22Rv1 (cell line): ENCODE data around the gene ZSCAN18.

ENCODE experiments used
- CTCF ChIP-seq: fragments of 450-650 bp; IDR thresholded peaks from 2 replicates; pipeline ENCODE4 v1.5.1; 2017; ENCODE audit warnings: mild to moderate bottlenecking
- ZFX ChIP-seq: fragments of 450-650 bp; IDR thresholded peaks from 2 replicates; pipeline ENCODE4 v1.6.1; 2017; ENCODE audit warnings: antibody characterized with exemption, borderline replicate concordance

DNA sequence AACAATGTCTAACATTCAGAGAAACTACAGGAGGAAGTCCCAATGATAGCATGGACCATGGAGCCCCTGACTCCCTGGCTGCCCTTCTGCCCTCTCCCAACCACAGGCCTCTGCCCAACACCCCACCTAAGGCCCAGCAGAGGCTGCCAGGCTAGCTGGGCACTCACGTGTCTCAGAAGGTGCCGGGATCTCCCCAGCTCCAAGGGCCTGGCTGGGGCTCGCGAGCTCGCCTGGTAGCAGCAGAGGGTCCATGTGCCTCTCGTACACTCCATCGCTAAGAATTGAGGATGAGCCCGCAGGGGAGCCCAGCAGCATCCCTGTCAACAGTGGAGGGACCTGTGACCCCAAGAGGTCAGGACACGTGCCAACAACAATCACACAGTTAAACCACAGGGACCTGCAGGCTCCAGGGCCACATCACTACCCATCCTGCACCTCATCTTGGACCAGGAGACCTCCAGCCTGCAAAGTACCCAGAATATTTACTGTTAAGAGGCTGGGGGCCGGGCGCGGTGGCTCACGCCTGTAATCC lies 9.4 kb downstream of the ZSCAN18 start:
- TF ChIP-seq CTCF (no peak), ZFX (no peak)
